Heart left ventricle (tissue), 16 donors: ENCODE results near the gene SEPTIN5. TPM values are rescaled to one million over a fixed set of nuclear protein-coding genes. Genes with fewer than 3 reads are reported as not detected.
A peak's percentile ranks its signal among the peaks of the same experiment; 100 is the strongest.

ENCODE experiments used
- ATAC-seq, 4 donors: fragments of 200-7000 bp; cut with Tn5 transposase; one replicate each; pipeline ENCODE4 v1.9.1; 2020 to 2022; ENCODE audit warnings: moderate library complexity in 4 of 4, mild to moderate bottlenecking in 3 of 4, moderate number of reproducible peaks in 1 of 4
- DNase-seq, 5 donors: peaks; one replicate each; pipeline ENCODE4 v3.0.0-alpha.2; 2020
- H3K27ac ChIP-seq, 12 donors: fragments of 200-600 bp; sonication (generic) in 4 of 12; one replicate each; pipeline versions ENCODE4 v1.5.0 to v1.8.0; 2016 to 2022; ENCODE audit warnings: mild to moderate bottlenecking in 2 of 12
- H3K27me3 ChIP-seq, 9 donors: fragments of 200-600 bp; sonication (generic) in 2 of 9; one replicate each; pipeline versions ENCODE4 v1.5.1 to v1.8.0; 2016 to 2022; ENCODE audit warnings: mild to moderate bottlenecking in 3 of 9
- H3K36me3 ChIP-seq, 9 donors: fragments of 200-600 bp; sonication (generic) in 2 of 9; one replicate each; pipeline versions ENCODE4 v1.5.0 to v1.8.0; 2018 to 2022; ENCODE audit warnings: mild to moderate bottlenecking in 2 of 9
- H3K4me1 ChIP-seq, 12 donors: fragments of 200-600 bp; sonication (generic) in 4 of 12; one replicate each; pipeline versions ENCODE4 v1.5.0 to v1.8.0; 2016 to 2022; ENCODE audit warnings: mild to moderate bottlenecking in 3 of 12
- H3K4me3 ChIP-seq, 12 donors: fragments of 200-600 bp; sonication (generic) in 4 of 12; one replicate each; pipeline versions ENCODE4 v1.5.0 to v1.8.0; 2017 to 2022; ENCODE audit warnings: mild to moderate bottlenecking in 9 of 12, moderate library complexity in 4 of 12
- H3K9me3 ChIP-seq, 12 donors: fragments of 200-600 bp; sonication (generic) in 4 of 12; one replicate each; pipeline versions ENCODE4 v1.5.0 to v1.8.0; 2016 to 2022; ENCODE audit warnings: mild to moderate bottlenecking in 1 of 12
- CTCF ChIP-seq, 12 donors: fragments of 200-600 bp; sonication (generic) in 4 of 12; IDR thresholded peaks; one replicate each; pipeline versions ENCODE4 v1.5.0 to v1.8.0; 2018 to 2022; ENCODE audit warnings: antibody characterized with exemption in 12 of 12, mild to moderate bottlenecking in 5 of 12
- POLR2A ChIP-seq, 2 donors: fragments of 450-650 bp; IDR thresholded peaks; one replicate each; pipeline ENCODE4 v1.6.1; 2017; ENCODE audit warnings: antibody characterized with exemption in 2 of 2, mild to moderate bottlenecking in 2 of 2, moderate library complexity in 2 of 2
- WGBS, 4 donors: extraction: QIAGEN DNeasy Blood & Tissue Kit in 2 of 4; methylation state at CpG; one replicate each; pipeline versions ENCODE4 v1.1.5 to v1.1.7; 2013 to 2018; 5-methylcytosine and 5-hydroxymethylcytosine counted together
- intact Hi-C, 10 donors: fragments of 100-400 bp; cut with DNase I; formaldehyde crosslinking; loops; one replicate each; pipeline versions ENCODE4 v1.11.1 to v1.14.2; 2022
- polyA plus RNA-seq, 2 donors: library from polyadenylated mRNA; stranded (reverse); fragments of 200-250 nt; gene quantifications; one replicate each; pipeline ENCODE4 v1.2.3, GENCODE V29; 2013
- total RNA-seq, 9 donors: library from RNA; depleted of rRNA in 2 of 9; stranded (reverse); fragments of >200 nt in 2 of 9; fragmentation: NEBNext Ultra II Directional in 3 of 9; extraction: Animal tissue kit (Norgen Biotek cat#: 25700) in 3 of 9; gene quantifications; one replicate each; pipeline versions ENCODE4 v1.1.0 to v1.2.4, GENCODE V29; 2016 to 2023
- donor health status: ischemic (EF 13 %, LVEDD 7.1; RV severe dilation, severe dysfunction).
- donor health status: healthy with polysubstance abuse.
- donor health status: DM: no; HTN: yes; CAD: no.
- donor health status: DM: no; HTN: no; CAD: no.
- donor health status: ischemic (EF 25% LVEDD 6.9; RV normal size, moderate dysfunction).
- donor health status: ischemic (EF 25% LVEDD 5.7; RV mildly dilated, moderate dysfunction).
- donor health status: healthy.
- donor health status: DM: yes; HTN: yes; CAD: no.
- donor health status: ischemic (EF 35%, LVEDD 5.7; RV mildly dilated, moderate dysfunction).
- donor health status: nonischemic (EF 11% LVEDD 7.7; RV severe dilation, severe dysfunction).
- donor health status: DM: yes; HTN: yes; CAD: no.
- donor health status: PGD.
- donor health status: ischemic (EF 29% LVEDD 5.4; RV normal size, mild dysfunction).
- donor health status: nonischemic (EF 23%, LVEDD 6.1; RV moderate dilation, normal function).

SEPTIN5 gene
- total and polyA plus RNA-seq, 11 donors, result 75.7 to 272 (median 127) TPM

GRCh38 chr22:19754701-19755144, 40.4 kb downstream of the SEPTIN5 start:
- Histone ChIP-seq H3K27ac (no peak overlapping the region), H3K9me3 (no peaks in the 10 kb centered on the region), H3K4me3 (no peak overlapping the region), H3K27me3 (peaks cover 50 to 84% (median 61%) of the 10 kb centered on the region in 9 donors), H3K36me3 (no peaks in the 10 kb centered on the region), H3K4me1 (peaks cover 0 to 41% (median 13%) of the 10 kb centered on the region in 12 donors)
- 33 to 67% (median 42%) methylated on average over 7 to 14 of the region's 14 CpGs for WGBS, 4 donors
- DNase-seq (no peak), ATAC-seq (no peak)
- intact Hi-C loops, result no loop called here
- no peak for TF ChIP-seq CTCF (IDR thresholded peaks at IDR 0.05)
- TF ChIP-seq POLR2A (IDR thresholded peaks at IDR 0.05), result no peak

DNA sequence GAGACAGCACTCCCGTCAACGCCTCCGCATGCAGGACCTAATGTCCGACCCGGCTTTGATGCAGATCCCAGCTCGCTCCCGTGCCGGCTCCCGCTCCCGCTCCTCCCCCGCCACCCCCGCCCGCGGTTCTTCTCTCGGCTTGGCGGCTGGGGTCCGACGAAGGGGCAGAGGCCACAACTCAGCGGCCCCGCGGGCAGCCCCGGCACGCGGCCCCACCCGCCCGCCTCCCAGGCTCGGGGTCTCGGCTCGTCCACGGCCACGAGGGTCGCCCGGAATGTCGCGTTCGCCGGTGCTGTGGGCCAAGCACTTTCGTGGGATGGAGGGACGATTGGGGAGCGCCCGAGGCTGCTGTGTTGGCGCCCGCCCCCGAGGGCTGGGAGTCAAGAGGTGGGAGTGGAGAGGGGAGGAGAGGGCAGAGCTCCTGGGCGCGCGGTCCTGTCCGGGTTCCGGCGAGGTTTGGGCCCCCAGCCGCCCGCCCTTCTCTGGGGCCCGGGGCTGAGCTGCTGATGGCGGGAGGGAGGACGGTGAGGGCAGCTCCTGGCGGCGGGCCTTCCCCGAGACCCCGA, 40.9 kb downstream of the SEPTIN5 start:
- 0 to 2% (median 1%) methylated on average over 22 to 59 of the region's 59 CpGs for WGBS, 4 donors
- peaks cover 0 to 46% (median 18%) of the 10 kb centered on the region in 12 donors for H3K4me1 ChIP-seq

DNA sequence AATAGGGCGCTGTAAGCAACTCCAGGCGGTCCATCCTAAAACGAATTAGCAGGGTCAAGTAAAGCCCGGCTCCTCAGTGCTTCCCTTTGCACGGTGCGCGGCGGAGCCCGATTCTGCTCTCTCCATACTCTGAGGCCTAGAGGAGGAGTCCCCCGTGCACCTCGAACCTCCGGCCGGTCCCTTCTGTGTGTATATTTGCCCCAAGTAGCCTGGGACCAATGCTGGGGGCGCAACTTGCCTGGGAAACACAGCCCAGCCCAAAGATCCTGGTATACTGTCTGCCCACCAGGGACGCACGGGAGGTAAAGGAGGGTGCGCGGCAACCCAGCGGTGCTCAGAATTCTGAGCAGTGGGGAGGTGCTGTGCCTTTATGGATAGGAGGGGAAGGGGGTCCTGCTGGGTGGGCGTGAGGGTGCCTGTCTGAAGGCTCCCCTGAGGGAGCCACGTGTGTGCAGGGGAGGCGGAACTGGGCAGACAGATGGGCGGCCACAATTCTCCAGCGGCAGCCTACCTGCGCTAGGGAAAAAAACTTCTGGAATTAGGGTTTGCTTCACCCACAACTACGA, 41.5 kb downstream of the SEPTIN5 start:
- H3K4me1 ChIP-seq, result peaks cover 0 to 47% (median 18%) of the 10 kb centered on the region in 12 donors
- H3K4me3 ChIP-seq, result peak overlapping the region in 1 of 12 donors; percentile 0
- TF ChIP-seq POLR2A (IDR thresholded peaks at IDR 0.05) (no peak), CTCF (IDR thresholded peaks at IDR 0.05) (no peak)
- no peak for DNase-seq
- WGBS, 4 donors, result 3 to 4% (median 4%) methylated on average over 15 to 26 of the region's 26 CpGs
- no peak for ATAC-seq
- H3K27ac ChIP-seq, result no peak overlapping the region
- no peaks in the 10 kb centered on the region for H3K9me3 ChIP-seq
- peaks cover 55 to 84% (median 65%) of the 10 kb centered on the region in 9 donors for H3K27me3 ChIP-seq
- H3K36me3 ChIP-seq, result no peaks in the 10 kb centered on the region
- intact Hi-C loops, result no loop called here

More for the DNA sequence above, 40.9 kb downstream of the SEPTIN5 start:
- H3K27me3 ChIP-seq, result peaks cover 55 to 84% (median 65%) of the 10 kb centered on the region in 9 donors
- no peak for ATAC-seq
- H3K4me3 ChIP-seq, result no peak overlapping the region
- TF ChIP-seq CTCF (IDR thresholded peaks at IDR 0.05) (no peak), POLR2A (IDR thresholded peaks at IDR 0.05) (no peak)
- no peaks in the 10 kb centered on the region for H3K9me3 ChIP-seq
- intact Hi-C loops, result no loop called here
- no peak for DNase-seq
- no peaks in the 10 kb centered on the region for H3K36me3 ChIP-seq
- H3K27ac ChIP-seq, result no peak overlapping the region

DNA sequence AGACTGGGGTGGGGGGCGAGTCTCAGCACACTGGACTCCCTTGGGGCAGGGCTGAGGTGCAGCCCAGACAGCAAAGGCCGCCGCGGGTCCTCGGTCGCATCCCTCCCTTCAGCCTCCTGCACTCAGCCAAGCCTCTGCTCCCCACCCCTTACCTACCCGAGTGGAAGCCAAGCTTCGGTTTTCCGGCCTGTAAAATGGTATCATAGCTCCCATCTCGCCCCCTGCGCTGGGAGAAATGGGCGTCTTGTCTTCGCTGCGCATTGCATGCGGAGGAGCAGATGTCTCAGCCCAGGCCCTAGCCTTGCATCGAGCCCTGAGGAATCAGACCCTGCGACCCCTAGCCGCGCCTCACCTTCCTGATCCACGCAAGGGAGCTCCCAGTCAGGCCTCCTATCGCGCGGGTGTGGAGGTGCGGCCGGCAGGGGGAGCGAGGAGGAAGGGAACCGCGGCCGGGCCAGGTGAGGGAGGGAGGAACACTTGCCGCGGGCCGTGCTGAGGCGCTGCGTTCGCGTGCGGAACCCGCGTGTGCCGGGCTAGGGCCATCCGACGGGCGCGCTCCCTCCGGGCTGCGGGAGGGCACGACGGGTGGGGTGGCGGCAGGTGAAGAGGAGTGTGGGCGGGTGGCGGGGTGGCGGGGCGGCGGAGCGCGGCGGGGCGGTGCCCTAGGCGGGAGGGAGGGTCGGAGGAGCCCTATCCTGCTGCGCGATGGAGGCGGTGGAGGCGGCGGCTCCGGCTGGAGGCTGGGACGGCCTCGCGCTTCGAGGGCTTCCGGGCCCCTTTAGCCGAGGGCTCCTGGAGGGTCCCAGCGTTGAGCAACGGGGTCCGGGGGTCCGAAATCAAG, 42.2 kb downstream of the SEPTIN5 start:
- DNase-seq (peak in 1 of 5 donors; percentile 59), ATAC-seq (peak in 2 of 4 donors; percentile 44 to 48)
- Histone ChIP-seq H3K27me3 (peaks cover 57 to 83% (median 70%) of the 10 kb centered on the region in 9 donors), H3K4me1 (peaks cover 0 to 53% (median 18%) of the 10 kb centered on the region in 12 donors), H3K4me3 (peak overlapping the region in 9 of 12 donors; percentile 0 to 50 (median 20)), H3K36me3 (no peaks in the 10 kb centered on the region), H3K9me3 (no peaks in the 10 kb centered on the region), H3K27ac (no peak overlapping the region)
- TF ChIP-seq POLR2A (IDR thresholded peaks at IDR 0.05) (no peak), CTCF (IDR thresholded peaks at IDR 0.05) (peak; percentile 13 to 50 (median 34))
- WGBS, 4 donors, result 3 to 5% (median 4%) methylated on average over 48 to 76 of the region's 76 CpGs
- intact Hi-C loops, result no loop called here
